Dedifferentiated amniotic fluid mesenchymal stem cell (primary cell): ENCODE measurements around the gene DAP3.

Source experiments
- DNase-seq: peaks from one replicate; pipeline ENCODE4 v3.0.0-alpha.2; 2016; ENCODE audit errors: extremely low spot score

The DAP3 gene

DNA sequence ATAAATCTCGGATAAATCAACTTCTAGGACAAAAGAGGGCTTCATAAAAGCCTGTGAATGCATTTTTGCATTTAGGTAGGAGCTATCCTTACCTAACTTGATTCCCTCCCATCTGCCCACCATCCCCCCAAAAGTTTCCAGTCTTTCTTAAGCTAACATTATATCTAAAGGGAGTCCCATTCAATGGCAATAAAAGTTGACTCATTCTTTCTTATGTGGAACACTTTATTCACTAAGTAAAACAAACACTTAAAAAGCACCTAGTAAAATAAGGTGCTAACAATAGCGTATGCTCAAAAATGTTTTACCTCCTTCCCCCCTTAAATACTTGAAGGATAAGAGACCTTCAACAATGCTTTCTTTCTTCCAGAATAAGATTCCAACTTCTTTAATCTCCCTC, 84.3 kb downstream of the DAP3 start:
- no peak for DNase-seq

DNA sequence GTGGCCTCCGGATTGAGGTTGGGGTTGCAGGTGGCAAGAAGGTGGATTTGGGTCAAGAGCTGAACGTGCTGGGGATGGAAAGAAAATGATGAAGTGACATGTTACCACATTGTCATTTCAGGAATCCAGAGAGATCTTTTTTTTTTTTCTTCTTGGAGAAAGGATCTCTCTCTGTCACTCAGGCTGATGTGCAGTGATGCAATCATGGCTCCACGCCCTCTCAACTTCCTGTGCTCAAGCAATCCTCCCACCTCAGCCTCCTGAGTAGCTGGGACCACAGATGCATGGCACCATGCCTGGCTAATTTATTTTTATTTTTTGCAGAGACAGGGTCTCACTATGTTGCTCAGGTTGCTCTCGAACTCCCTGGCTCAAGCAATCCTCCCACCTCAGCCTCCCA, 87.5 kb downstream of the DAP3 start:
- no peak for DNase-seq

DNA sequence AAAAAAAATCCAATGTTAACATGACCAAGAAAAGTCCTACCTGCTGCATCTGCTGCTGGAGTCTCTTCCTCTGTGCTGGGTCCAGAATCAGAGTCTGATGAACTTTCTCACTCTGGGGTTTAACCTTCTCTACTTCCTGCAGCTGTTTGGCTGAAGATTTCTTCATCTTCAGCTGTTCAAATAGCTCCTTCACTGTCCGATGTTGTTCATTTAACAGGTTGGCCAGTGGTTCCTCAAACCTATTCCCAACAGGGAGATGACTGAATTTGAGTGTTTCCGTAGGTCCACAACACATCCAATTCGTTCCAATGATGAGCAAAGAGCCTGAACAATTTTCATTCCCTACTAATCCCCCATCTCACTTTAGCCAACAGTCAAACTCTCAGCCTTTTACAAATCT, 88.7 kb downstream of the DAP3 start:
- no peak for DNase-seq
